Esophagus squamous epithelium (tissue), 5 donors: Measurements from ENCODE around the gene LKAAEAR1. TPM values are rescaled to one million over a fixed set of nuclear protein-coding genes. Genes with fewer than 3 reads are reported as not detected.
"Not testable (repeated sequence)": the region's sequence is repeated elsewhere in the genome, so short reads cannot be mapped to it uniquely, and the experiment has no call there.

Experiments
- DNase-seq: peaks from one replicate; lab custom pipeline; 2025; lab: John Stamatoyannopoulos, UW
- H3K27ac ChIP-seq, 4 donors: fragments of 200-600 bp; sonication (generic); one replicate each; pipeline ENCODE4 v1.5.1; 2016 to 2019; ENCODE audit warnings: mild to moderate bottlenecking in 1 of 4
- H3K27me3 ChIP-seq, 4 donors: fragments of 200-600 bp; sonication (generic); 1 replicate in 3 of 4; 2 replicates in 1 of 4; pipeline versions ENCODE4 v1.5.1 to v1.6.0; 2017 to 2021; ENCODE audit warnings: antibody characterized with exemption in 1 of 4
- H3K36me3 ChIP-seq, 3 donors: fragments of 200-600 bp; sonication (generic); one replicate each; pipeline ENCODE4 v1.5.1; 2016 to 2019
- H3K4me1 ChIP-seq, 3 donors: fragments of 200-600 bp; sonication (generic); one replicate each; pipeline ENCODE4 v1.5.1; 2017 to 2019
- H3K4me3 ChIP-seq, 4 donors: fragments of 200-600 bp; sonication (generic); 1 replicate in 3 of 4; 2 replicates in 1 of 4; pipeline ENCODE4 v1.5.1; 2016 to 2019; ENCODE audit warnings: mild to moderate bottlenecking in 2 of 4, moderate library complexity in 1 of 4
- H3K9me3 ChIP-seq, 3 donors: fragments of 200-600 bp; sonication (generic); one replicate each; pipeline ENCODE4 v1.5.1; 2016 to 2019
- POLR2A ChIP-seq, 4 donors: fragments of 450-650 bp; IDR thresholded peaks; one replicate each; pipeline ENCODE4 v1.6.1; 2017; ENCODE audit warnings: antibody characterized with exemption in 4 of 4, mild to moderate bottlenecking in 4 of 4, moderate library complexity in 3 of 4
- WGBS, 2 donors: methylation state at CpG; one replicate each; pipeline ENCODE4 v1.1.5; 2018; 5-methylcytosine and 5-hydroxymethylcytosine counted together
- intact Hi-C: fragments of 100-400 bp; cut with DNase I; formaldehyde crosslinking; loops from one replicate; pipeline ENCODE4 v1.15.0; 2022
- total RNA-seq, 4 donors: library from RNA; depleted of rRNA; stranded (reverse); fragments of >200 nt; gene quantifications; one replicate each; pipeline ENCODE4 v1.1.0, GENCODE V29; 2016
- TF ChIP-seq, protein P1 (sequence below), 6 experiments: fragments of 450-650 bp in 4 of 6; fragments of 200-600 bp in 2 of 6; sonication (generic) in 2 of 6; IDR thresholded peaks; one replicate each; pipeline ENCODE4 v1.5.1; 2016 to 2019; ENCODE audit warnings: antibody characterized with exemption in 6 of 6, mild to moderate bottlenecking in 4 of 6, moderate library complexity in 4 of 6
- donor health status: DM: yes; HTN: yes; CAD: no.

Gene LKAAEAR1
- total RNA-seq, 4 donors from 2014 or later = not detected

DNA sequence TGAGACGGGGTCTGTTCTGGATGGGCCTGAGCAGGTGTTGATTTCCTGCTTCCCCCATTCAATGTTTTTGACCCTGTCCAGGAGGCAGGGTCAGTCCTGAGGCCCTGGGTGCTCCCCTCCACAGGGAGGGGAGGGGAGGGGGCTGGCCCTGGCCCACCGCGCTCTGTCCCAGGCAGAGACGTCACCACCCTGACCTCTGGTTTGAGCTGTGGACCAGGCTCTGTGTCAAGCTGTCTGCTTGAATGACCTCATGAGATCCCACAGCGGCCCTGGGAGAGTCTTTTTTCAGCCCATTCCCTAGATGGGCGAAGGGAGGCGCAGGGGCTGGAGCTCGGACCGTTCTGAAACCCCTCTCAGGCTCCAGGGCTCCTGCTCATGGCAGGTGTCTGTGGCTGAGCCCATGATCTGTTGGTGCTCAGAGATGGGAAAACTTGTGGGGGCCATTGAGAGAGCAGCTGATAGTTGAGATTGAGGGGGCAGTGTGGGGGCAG is 8.9 kb upstream of the LKAAEAR1 start:
- no peak for DNase-seq
- WGBS, 2 donors = 40% methylated on average over 1 of the region's 9 CpGs; no CpG with 5 or more reads in 1 of the 2 donors
- no peaks in the 10 kb centered on the region for H3K36me3 ChIP-seq
- intact Hi-C loops = no loop called here
- H3K4me1 ChIP-seq = peaks cover 0 to 13% (median 0%) of the 10 kb centered on the region in 3 donors
- H3K27me3 ChIP-seq = peaks cover 0 to 55% (median 0%) of the 10 kb centered on the region in 4 donors
- no peak overlapping the region for H3K4me3 ChIP-seq
- H3K9me3 ChIP-seq = no peaks in the 10 kb centered on the region
- H3K27ac ChIP-seq = no peak overlapping the region
- TF ChIP-seq, protein P1, sequence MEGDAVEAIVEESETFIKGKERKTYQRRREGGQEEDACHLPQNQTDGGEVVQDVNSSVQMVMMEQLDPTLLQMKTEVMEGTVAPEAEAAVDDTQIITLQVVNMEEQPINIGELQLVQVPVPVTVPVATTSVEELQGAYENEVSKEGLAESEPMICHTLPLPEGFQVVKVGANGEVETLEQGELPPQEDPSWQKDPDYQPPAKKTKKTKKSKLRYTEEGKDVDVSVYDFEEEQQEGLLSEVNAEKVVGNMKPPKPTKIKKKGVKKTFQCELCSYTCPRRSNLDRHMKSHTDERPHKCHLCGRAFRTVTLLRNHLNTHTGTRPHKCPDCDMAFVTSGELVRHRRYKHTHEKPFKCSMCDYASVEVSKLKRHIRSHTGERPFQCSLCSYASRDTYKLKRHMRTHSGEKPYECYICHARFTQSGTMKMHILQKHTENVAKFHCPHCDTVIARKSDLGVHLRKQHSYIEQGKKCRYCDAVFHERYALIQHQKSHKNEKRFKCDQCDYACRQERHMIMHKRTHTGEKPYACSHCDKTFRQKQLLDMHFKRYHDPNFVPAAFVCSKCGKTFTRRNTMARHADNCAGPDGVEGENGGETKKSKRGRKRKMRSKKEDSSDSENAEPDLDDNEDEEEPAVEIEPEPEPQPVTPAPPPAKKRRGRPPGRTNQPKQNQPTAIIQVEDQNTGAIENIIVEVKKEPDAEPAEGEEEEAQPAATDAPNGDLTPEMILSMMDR (IDR thresholded peaks at IDR 0.05) = no peak
- no peak for TF ChIP-seq POLR2A (IDR thresholded peaks at IDR 0.05)

GRCh38 chr20:64092258-64093012 is 8.2 kb upstream of the LKAAEAR1 start:
- H3K9me3 ChIP-seq = no peaks in the 10 kb centered on the region
- DNase-seq = no peak
- intact Hi-C loops = no loop called here
- no peak overlapping the region for H3K27ac ChIP-seq
- no peak overlapping the region for H3K4me3 ChIP-seq
- H3K36me3 ChIP-seq = no peaks in the 10 kb centered on the region
- 37% methylated on average over 14 of the region's 27 CpGs; no CpG with 5 or more reads in 1 of the 2 donors for WGBS, 2 donors
- peaks cover 0 to 57% (median 0%) of the 10 kb centered on the region in 4 donors for H3K27me3 ChIP-seq
- peaks cover 0 to 13% (median 0%) of the 10 kb centered on the region in 3 donors for H3K4me1 ChIP-seq
- no peak for TF ChIP-seq POLR2A (IDR thresholded peaks at IDR 0.05)
- TF ChIP-seq, protein P1 (IDR thresholded peaks at IDR 0.05) = no peak

DNA sequence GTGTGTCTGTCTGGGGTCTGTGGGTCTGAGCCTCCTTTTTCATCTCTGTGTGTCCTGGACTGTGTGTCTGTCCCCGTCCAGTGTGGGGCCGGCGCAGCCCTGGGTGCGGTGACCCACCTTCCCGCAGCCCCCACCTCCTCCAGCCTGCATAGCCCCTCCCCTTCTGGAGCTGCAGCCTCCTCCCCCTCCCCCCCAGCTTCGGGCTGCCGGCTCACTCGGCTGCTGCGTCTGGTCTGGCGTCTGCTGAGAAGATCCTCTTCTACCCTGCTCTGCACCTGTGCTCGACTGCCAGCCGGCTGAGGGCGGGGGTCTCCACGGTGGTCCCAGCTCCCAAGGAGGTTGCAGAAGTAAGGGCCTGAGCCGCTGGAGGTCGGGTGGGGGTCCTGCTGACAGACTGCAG is 7.6 kb upstream of the LKAAEAR1 start:
- 7 to 25% methylated on average over 3 to 4 of the region's 16 CpGs for WGBS, 2 donors
- Histone ChIP-seq H3K9me3 (no peaks in the 10 kb centered on the region), H3K4me3 (no peak overlapping the region), H3K27ac (no peak overlapping the region), H3K27me3 (peaks cover 0 to 59% (median 0%) of the 10 kb centered on the region in 4 donors), H3K36me3 (no peaks in the 10 kb centered on the region), H3K4me1 (peaks cover 0 to 13% (median 0%) of the 10 kb centered on the region in 3 donors)
- TF ChIP-seq, protein P1 (IDR thresholded peaks at IDR 0.05) = no peak
- TF ChIP-seq POLR2A (IDR thresholded peaks at IDR 0.05) = no peak
- DNase-seq = no peak
- intact Hi-C loops = no loop called here

- WGBS, 2 donors = 67 to 69% methylated on average over 1 to 6 of the region's 19 CpGs
- Histone ChIP-seq H3K27me3 (peaks cover 0 to 59% (median 0%) of the 10 kb centered on the region in 4 donors), H3K36me3 (no peaks in the 10 kb centered on the region), H3K27ac (no peak overlapping the region), H3K4me3 (no peak overlapping the region), H3K9me3 (no peaks in the 10 kb centered on the region), H3K4me1 (peaks cover 0 to 13% (median 0%) of the 10 kb centered on the region in 3 donors)
- TF ChIP-seq, protein P1 (IDR thresholded peaks at IDR 0.05) = no peak
- no peak for TF ChIP-seq POLR2A (IDR thresholded peaks at IDR 0.05)
- no peak for DNase-seq
- intact Hi-C loops = no loop called here
These were observed 7.1 kb upstream of the LKAAEAR1 start for GRCh38 chr20:64091340-64091739.

- Histone ChIP-seq H3K9me3 (no peaks in the 10 kb centered on the region), H3K4me1 (peaks cover 0 to 13% (median 0%) of the 10 kb centered on the region in 3 donors), H3K36me3 (no peaks in the 10 kb centered on the region), H3K27me3 (peaks cover 0 to 59% (median 1%) of the 10 kb centered on the region in 4 donors), H3K4me3 (no peak overlapping the region), H3K27ac (no peak overlapping the region)
- intact Hi-C loops = no loop called here
- TF ChIP-seq, protein P1 (IDR thresholded peaks at IDR 0.05) = no peak
- no peak for TF ChIP-seq POLR2A (IDR thresholded peaks at IDR 0.05)
- no peak for DNase-seq
- 40 to 45% methylated on average over 1 to 6 of the region's 10 CpGs for WGBS, 2 donors
These were observed 6.0 kb upstream of the LKAAEAR1 start for GRCh38 chr20:64090165-64090564.

GRCh38 chr20:64088586-64088985 is 4.4 kb upstream of the LKAAEAR1 start:
- H3K4me3 ChIP-seq, H3K9me3 ChIP-seq, intact Hi-C loops, DNase-seq, H3K27ac ChIP-seq, H3K36me3 ChIP-seq: not testable (repeated sequence)
- Histone ChIP-seq H3K4me1 (peaks cover 8 to 28% (median 10%) of the 10 kb centered on the region in 3 donors), H3K27me3 (peaks cover 0 to 75% (median 9%) of the 10 kb centered on the region in 4 donors)

- intact Hi-C loops, H3K36me3 ChIP-seq, DNase-seq, H3K4me3 ChIP-seq, H3K27ac ChIP-seq, H3K9me3 ChIP-seq: not testable (repeated sequence)
- Histone ChIP-seq H3K4me1 (peaks cover 14 to 33% (median 15%) of the 10 kb centered on the region in 3 donors), H3K27me3 (peaks cover 0 to 78% (median 9%) of the 10 kb centered on the region in 4 donors)
- WGBS, 2 donors = 60 to 90% methylated on average over 2 of the region's 36 CpGs
These were observed 3.1 kb upstream of the LKAAEAR1 start for GRCh38 chr20:64087226-64087825.
